Neural crest cell (in vitro differentiated cells): ENCODE measurements around the gene BAG3. TPM values are rescaled to one million over a fixed set of nuclear protein-coding genes. Genes with fewer than 3 reads are reported as not detected.

Experiments
- DNase-seq: peaks from one replicate; pipeline ENCODE4 v3.0.0; 2021; ENCODE audit warnings: low read depth, mixed read lengths, low spot score
- H3K27ac Mint-ChIP-seq: one replicate; pipeline ENCODE4 v1.8.0; 2021; ENCODE audit warnings: mild to moderate bottlenecking, mixed read lengths; ENCODE audit not compliant: unreplicated experiment
- H3K27me3 Mint-ChIP-seq: 2 replicates; pipeline ENCODE4 v1.8.0; 2021; ENCODE audit warnings: low read depth, mild to moderate bottlenecking, mixed read lengths
- H3K36me3 Mint-ChIP-seq: 2 replicates; pipeline ENCODE4 v1.8.0; 2021; ENCODE audit warnings: low read depth, mild to moderate bottlenecking, mixed read lengths
- H3K4me1 Mint-ChIP-seq: 2 replicates; pipeline ENCODE4 v1.8.0; 2021; ENCODE audit warnings: mixed read lengths
- H3K4me3 Mint-ChIP-seq: one replicate; pipeline ENCODE4 v1.8.0; 2021; ENCODE audit warnings: mild to moderate bottlenecking, mixed read lengths
- H3K9me3 Mint-ChIP-seq: 2 replicates; pipeline ENCODE4 v1.8.0; 2021; ENCODE audit warnings: mixed read lengths
- CTCF ChIP-seq: fragments of 200-600 bp; sonication (generic); conservative IDR thresholded peaks from 2 replicates; pipeline ENCODE4 v1.5.0; 2021; ENCODE audit warnings: antibody characterized with exemption, mild to moderate bottlenecking
- total RNA-seq: library from RNA; stranded (reverse); gene quantifications from 2 replicates; pipeline ENCODE4 v1.2.1, GENCODE V29; 2021

BAG3 gene
- total RNA-seq, 1 donor from 2014 or later, result 22.3 TPM

GRCh38 chr10:119713744-119714483 is 62.7 kb downstream of the BAG3 start:
- Mint-ChIP-seq H3K4me1 (peaks cover 28% of the 10 kb centered on the region), H3K27ac (peak overlapping the region; percentile 79), H3K4me3 (peak overlapping the region; percentile 10), H3K27me3 (no peaks in the 10 kb centered on the region), H3K9me3 (peaks cover 3% of the 10 kb centered on the region), H3K36me3 (peaks cover 8% of the 10 kb centered on the region)
- TF ChIP-seq CTCF, result no peak
- no peak for DNase-seq

GRCh38 chr10:119714484-119714816 is 63.3 kb downstream of the BAG3 start:
- Mint-ChIP-seq H3K27ac (peak overlapping the region; percentile 79), H3K4me3 (no peak overlapping the region), H3K4me1 (peaks cover 25% of the 10 kb centered on the region), H3K36me3 (peaks cover 8% of the 10 kb centered on the region), H3K27me3 (no peaks in the 10 kb centered on the region), H3K9me3 (peaks cover 3% of the 10 kb centered on the region)
- no peak for DNase-seq
- no peak for TF ChIP-seq CTCF

DNA sequence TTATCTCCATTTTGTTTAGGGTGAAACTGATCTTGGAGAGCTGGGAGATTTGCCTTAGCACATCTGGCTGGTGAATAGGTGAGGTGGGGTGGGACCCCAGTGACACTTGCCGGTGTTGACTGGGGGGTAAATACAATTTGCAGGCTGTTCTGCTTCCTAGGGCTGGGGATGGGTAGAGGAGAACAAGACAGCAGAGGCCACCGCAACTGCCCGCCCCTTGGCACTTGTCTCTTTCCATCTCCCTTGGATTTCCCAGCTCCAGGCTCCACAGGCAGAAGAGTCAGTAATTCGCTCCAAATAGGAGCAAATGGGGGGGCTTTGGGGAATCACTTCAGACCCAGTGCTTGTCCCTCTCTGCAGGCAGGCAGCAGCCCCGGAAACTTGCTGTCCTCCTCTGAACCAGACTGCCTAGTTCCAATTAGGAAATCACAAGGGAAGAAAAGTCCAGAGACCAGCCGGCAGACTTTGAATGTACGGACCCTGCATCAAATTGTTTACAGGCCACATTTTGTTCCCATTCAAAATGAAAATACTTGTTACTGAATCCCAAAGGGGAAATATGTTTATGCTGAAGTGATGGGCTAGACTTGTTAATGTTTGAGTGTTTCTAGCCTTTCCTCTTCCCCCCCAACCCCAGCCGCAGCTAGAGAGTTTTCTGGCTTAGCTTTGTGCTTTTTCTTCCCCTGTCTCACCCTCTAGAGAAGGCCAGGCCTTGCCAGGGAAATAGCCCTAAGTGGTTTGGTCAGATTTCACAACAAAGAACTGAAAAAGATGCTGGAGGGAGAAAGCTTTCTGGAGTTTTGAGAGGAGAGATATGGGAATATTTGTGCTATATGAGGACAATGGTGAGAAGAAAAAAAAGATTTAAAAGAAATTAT is 64.7 kb downstream of the BAG3 start:
- Mint-ChIP-seq H3K4me3 (no peak overlapping the region), H3K9me3 (peaks cover 8% of the 10 kb centered on the region), H3K36me3 (peaks cover 10% of the 10 kb centered on the region), H3K27ac (peak overlapping the region; percentile 74), H3K27me3 (no peaks in the 10 kb centered on the region), H3K4me1 (peaks cover 30% of the 10 kb centered on the region)
- no peak for TF ChIP-seq CTCF
- DNase-seq, result no peak

- Mint-ChIP-seq H3K27ac (no peak overlapping the region), H3K9me3 (peaks cover 5% of the 10 kb centered on the region), H3K4me1 (peaks cover 46% of the 10 kb centered on the region), H3K36me3 (peaks cover 7% of the 10 kb centered on the region), H3K4me3 (peak overlapping the region; percentile 56), H3K27me3 (no peaks in the 10 kb centered on the region)
- no peak for TF ChIP-seq CTCF
- DNase-seq, result no peak
Measured at GRCh38 chr10:119723161-119723560, 72.0 kb downstream of the BAG3 start.

- Mint-ChIP-seq H3K27me3 (no peaks in the 10 kb centered on the region), H3K9me3 (peaks cover 5% of the 10 kb centered on the region), H3K36me3 (peaks cover 7% of the 10 kb centered on the region), H3K4me3 (peak overlapping the region; percentile 56), H3K4me1 (peaks cover 51% of the 10 kb centered on the region), H3K27ac (peak overlapping the region; percentile 22)
- DNase-seq, result no peak
- TF ChIP-seq CTCF, result no peak
Measured at GRCh38 chr10:119723624-119724023, 72.4 kb downstream of the BAG3 start.
